PFSK-1 (cell line): Measurements from ENCODE around the gene TBC1D8. TPM values are rescaled to one million over a fixed set of nuclear protein-coding genes. Genes with fewer than 3 reads are reported as not detected.

Experiments
- FOXP2 ChIP-seq: optimal IDR thresholded peaks from 2 replicates; pipeline ENCODE3; 2011; ENCODE audit warnings: borderline replicate concordance, control low read depth, inconsistent platforms; ENCODE audit not compliant: insufficient read depth; ENCODE audit errors: extremely low read length, extremely low read depth
- POLR2AphosphoS5 ChIP-seq: IDR thresholded peaks from 2 replicates; pipeline ENCODE4 v1.6.1; 2012; ENCODE audit warnings: low read depth, mild to moderate bottlenecking, control low read depth, low read length, moderate library complexity
- SIN3A ChIP-seq: IDR thresholded peaks from 2 replicates; pipeline ENCODE4 v1.6.1; 2012; ENCODE audit warnings: mild to moderate bottlenecking, low read length, moderate library complexity, borderline replicate concordance; ENCODE audit not compliant: insufficient read depth
- TAF1 ChIP-seq: IDR thresholded peaks from 2 replicates; pipeline ENCODE4 v1.6.1; 2012; ENCODE audit warnings: low read length, control low read depth, borderline replicate concordance; ENCODE audit not compliant: insufficient read depth
- polyA plus RNA-seq: library from polyadenylated mRNA; unstranded; fragments of >200 nt; gene quantifications from one replicate; pipeline ENCODE4 v1.2.1, GENCODE V29; 2012; ENCODE audit warnings: low read depth, missing spikeins; ENCODE audit not compliant: insufficient read length
- TF ChIP-seq, protein P1 (sequence below), 2 experiments: IDR thresholded peaks; 2 replicates each; pipeline versions ENCODE4 v1.6.1 to v1.8.0; 2011 to 2012; ENCODE audit warnings: low read depth in 2 of 2, low read length in 2 of 2, control low read depth in 1 of 2, inconsistent platforms in 1 of 2, mild to moderate bottlenecking in 1 of 2, moderate library complexity in 1 of 2; ENCODE audit not compliant: insufficient read depth in 1 of 2

Gene TBC1D8
- polyA plus RNA-seq, result 22.4 TPM

DNA sequence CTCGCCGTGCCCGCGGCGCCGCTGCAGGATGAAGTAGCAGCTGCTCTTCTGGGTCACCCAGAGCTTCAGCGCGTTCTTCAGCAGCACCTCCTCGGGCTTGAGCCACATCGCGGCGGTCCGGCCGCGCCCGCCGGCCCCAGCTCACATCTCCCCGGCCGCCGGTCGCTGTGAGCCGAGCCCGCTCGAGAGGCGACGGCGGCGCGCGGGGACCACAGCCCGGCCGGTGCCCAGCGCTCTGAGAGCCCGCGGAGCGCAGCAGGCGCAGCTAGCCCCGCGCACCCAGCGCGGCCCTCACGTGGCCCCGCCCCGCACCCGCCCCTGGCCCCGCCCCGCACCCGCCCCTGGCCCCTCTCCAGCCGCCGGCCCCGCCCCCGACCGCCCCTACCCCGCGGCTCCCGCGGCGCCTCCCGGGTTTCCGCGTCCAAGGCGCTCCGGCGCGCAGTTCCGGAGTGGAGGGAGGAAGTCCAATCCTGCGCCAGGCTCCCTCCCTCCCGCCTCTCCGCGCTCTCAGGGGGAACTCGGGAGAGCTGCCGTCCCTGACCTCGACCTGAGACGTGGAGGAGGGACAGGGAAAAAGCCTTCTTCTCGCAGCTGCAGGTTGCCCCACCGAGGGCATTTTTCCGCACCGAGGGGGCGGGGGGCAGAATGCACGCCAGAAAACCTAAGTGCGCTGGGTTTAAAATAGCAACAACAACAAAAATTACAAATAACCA is at the start of gene TBC1D8:
Gene TBC1D8 (minus strand): TSS at position 237 of the 713 bp plus-strand sequence. CDS start 129 bp downstream, at position 108.
- TF ChIP-seq FOXP2 (no peak), POLR2AphosphoS5 (peak; percentile 73), TAF1 (peak; percentile 79; the same call in 1 of the 2 replicates), SIN3A (no peak; the same call in 1 of the 2 replicates)
- TF ChIP-seq, protein P1, sequence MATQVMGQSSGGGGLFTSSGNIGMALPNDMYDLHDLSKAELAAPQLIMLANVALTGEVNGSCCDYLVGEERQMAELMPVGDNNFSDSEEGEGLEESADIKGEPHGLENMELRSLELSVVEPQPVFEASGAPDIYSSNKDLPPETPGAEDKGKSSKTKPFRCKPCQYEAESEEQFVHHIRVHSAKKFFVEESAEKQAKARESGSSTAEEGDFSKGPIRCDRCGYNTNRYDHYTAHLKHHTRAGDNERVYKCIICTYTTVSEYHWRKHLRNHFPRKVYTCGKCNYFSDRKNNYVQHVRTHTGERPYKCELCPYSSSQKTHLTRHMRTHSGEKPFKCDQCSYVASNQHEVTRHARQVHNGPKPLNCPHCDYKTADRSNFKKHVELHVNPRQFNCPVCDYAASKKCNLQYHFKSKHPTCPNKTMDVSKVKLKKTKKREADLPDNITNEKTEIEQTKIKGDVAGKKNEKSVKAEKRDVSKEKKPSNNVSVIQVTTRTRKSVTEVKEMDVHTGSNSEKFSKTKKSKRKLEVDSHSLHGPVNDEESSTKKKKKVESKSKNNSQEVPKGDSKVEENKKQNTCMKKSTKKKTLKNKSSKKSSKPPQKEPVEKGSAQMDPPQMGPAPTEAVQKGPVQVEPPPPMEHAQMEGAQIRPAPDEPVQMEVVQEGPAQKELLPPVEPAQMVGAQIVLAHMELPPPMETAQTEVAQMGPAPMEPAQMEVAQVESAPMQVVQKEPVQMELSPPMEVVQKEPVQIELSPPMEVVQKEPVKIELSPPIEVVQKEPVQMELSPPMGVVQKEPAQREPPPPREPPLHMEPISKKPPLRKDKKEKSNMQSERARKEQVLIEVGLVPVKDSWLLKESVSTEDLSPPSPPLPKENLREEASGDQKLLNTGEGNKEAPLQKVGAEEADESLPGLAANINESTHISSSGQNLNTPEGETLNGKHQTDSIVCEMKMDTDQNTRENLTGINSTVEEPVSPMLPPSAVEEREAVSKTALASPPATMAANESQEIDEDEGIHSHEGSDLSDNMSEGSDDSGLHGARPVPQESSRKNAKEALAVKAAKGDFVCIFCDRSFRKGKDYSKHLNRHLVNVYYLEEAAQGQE (IDR thresholded peaks at IDR 0.05; ENCODE audit: insufficient read depth in 1 of 2, low read depth in 2 of 2, low read length in 2 of 2), result 0 out of 4 replicates have a peak, but pooled peaks of 1 of the 2 experiments have one; percentile 25

DNA sequence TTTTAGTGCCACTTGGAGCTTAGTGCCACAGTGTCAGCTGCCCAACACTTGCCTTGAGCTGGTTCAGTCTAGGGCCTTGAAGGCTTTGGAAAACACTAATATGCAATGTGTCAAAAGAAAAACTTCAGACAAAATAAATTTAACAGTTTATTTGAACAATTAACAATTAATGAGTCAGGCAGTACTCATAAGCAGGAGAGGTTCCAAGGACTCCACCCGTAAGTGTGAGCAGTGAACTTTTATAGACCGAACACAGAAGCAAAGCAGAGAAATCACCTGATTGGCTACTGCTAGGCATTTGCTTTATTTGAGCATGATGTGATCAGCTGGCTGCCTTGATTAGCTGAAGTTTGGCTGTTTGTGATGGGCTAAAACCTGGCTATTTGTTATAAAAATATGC is 49.5 kb upstream of the TBC1D8 start:
- TF ChIP-seq, protein P1 (IDR thresholded peaks at IDR 0.05; ENCODE audit: insufficient read depth in 1 of 2, low read depth in 2 of 2, low read length in 2 of 2), result no peak
- TF ChIP-seq SIN3A (no peak), TAF1 (no peak), FOXP2 (no peak), POLR2AphosphoS5 (no peak)

DNA sequence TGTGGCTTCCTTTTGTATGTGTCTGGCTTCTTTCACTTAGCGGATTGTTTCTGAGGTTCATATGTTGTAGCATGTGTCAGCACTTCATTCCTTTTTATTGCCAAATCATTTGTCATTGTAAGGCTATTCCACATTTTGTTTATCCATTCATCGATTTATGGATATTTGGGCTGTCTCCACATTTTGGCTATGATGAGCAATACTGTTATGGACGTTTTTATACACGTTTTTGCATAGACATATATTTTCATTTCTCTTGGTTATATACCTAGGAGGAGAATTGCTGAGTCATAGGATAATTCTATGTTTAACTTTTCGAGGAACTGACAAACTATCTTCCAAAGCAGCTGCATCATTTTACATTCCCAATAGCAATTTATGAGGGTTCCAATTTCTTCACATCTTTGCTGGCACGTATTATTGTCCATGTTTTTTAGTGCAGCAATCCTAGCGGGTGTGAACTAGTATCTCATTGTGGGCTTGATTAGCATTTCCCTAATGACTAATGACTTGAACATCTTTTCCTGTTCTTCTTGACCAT is 48.1 kb upstream of the TBC1D8 start:
- TF ChIP-seq SIN3A (no peak), FOXP2 (no peak), POLR2AphosphoS5 (no peak), TAF1 (no peak)
- TF ChIP-seq, protein P1 (IDR thresholded peaks at IDR 0.05; ENCODE audit: insufficient read depth in 1 of 2, low read depth in 2 of 2, low read length in 2 of 2), result no peak

DNA sequence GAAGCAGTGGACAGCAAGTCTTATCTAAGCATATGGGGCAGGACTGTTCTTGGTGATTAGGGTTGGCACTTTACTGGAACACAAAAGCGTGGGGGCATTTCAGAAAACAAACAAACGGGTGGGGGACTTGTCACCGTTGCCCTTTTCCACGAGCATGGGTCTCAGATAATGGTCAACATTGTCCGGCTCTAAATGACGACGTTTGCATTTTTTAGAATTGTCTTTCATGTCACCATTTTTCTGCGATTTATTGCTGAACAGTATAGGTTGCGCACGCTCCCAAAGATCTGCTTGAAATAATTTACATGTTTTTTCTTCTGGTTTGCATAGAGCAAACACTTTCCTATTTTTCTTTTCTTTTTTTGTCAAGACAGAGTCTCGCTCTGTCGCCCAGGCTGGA is 46.6 kb upstream of the TBC1D8 start:
- TF ChIP-seq SIN3A (no peak), TAF1 (no peak)

DNA sequence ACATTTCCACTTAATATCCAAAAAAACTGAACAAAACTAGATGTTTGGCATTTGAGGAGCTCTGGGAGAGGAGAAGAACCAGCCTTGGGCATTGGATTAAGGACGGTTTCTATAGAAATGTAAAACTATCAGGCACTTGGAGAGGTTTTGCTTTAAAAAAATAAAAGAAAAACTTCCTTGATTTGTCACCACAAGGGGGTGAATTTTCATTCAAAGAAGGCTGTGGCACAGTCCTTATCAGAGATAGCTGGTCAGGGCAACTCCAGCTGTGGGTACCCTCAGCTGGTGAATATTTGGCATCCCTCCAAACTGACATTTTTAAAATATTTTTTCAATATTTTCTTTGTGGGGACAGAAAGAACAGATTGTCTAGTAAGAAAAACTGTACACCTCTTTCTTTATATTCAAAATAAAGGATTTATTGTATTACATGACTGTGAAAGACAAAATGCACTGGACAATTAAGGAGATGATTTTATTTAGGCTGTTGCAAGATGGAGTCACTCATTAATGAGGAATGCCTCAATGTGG is 46.1 kb upstream of the TBC1D8 start:
- no peak for TF ChIP-seq TAF1
- no peak for TF ChIP-seq SIN3A
- TF ChIP-seq, protein P1 (IDR thresholded peaks at IDR 0.05; ENCODE audit: insufficient read depth in 1 of 2, low read depth in 2 of 2, low read length in 2 of 2), result no peak
- TF ChIP-seq POLR2AphosphoS5, result no peak
- no peak for TF ChIP-seq FOXP2
